GM19099 (cell line): ENCODE results near the gene HCRT.

ENCODE experiments used
- POLR2A ChIP-seq: IDR thresholded peaks from 3 replicates; pipeline ENCODE4 v1.6.1; 2011; ENCODE audit warnings: low read depth; ENCODE audit not compliant: insufficient read length; ENCODE audit errors: extremely low read depth

The HCRT gene

DNA sequence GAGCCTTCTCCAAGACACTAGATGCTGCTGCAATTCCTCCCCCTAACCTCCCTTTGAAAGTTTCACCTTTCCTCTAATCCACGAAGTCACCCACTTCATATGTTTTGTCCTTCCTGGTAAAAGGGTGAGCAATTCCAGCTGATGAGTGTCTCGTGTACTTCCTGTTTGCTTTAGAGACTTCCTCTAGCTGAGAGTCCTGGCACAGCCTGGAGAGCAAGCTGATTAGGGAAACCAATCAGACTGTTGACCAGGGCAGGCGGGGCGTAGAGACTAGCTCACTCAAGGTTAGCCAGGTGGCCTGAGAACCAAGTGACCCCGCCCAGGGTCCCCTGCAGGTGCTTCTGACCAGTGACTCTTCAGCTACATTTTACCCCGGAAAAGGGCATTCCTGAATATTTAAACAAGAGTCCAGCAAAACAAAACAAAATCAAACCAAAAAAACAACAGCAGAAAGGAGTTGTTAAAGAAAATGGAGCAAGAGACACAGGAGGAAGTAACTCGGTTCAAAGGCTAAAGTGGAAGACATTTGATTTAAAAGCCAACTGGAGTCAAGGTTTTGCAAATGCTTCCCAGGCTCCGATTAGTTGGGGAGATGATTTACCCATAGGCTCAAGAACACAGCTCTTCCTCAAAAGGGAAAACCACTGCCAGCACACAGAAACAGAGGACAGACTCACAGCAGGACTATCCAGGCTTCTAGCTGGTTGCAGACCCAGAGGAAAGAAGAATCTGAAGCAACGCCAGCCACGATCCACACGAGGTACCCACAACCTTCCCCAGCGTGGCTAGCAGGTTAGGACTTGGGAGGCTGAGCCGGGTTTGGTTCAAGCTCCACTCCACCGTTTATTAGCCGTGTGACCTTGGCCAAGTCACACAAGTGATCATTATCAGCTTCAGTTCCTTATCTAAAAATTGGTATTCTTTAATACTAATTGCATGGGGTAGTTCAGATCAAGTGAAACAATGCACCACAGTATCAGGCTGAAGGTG, 49.3 kb downstream of the HCRT start:
- no peak for TF ChIP-seq POLR2A

DNA sequence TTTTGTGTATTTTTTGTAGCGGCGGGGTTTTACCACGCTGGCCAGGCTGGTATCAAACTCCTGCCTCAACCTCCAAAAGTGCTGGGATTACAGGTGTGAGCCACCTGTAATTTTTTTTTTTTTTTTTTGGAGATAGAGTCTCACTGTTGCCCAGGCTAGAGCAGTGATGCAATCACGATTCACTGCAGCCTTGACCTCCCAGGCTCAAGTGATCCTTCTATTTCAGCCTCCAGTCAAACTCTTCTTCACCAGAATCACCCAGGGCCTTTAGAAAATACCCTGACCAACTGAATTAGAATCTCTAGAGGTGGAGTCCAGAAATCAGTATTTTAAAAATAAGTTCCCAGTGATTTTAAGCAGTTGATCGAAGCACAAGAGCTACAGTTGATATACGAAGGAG, 50.1 kb downstream of the HCRT start:
- no peak for TF ChIP-seq POLR2A
